NCI-H2171 treated with DMSO at 0.1 percent for 48 hours (cell line): Measurements from ENCODE around the gene C16orf90.
"Not testable (repeated sequence)": the region's sequence is repeated elsewhere in the genome, so short reads cannot be mapped to it uniquely, and the experiment has no call there.

Experiments
- DNase-seq: peaks from one replicate; lab custom pipeline; 2025; lab: John Stamatoyannopoulos, UW

C16orf90 gene

GRCh38 chr16:3513892-3514583, 18.7 kb upstream of the C16orf90 start:
- no peak for DNase-seq

- no peak for DNase-seq
Observed at GRCh38 chr16:3511286-3512180, 16.2 kb upstream of the C16orf90 start.

- DNase-seq: no peak
Observed at GRCh38 chr16:3510416-3510815, 15.1 kb upstream of the C16orf90 start.

GRCh38 chr16:3509470-3509928, 14.2 kb upstream of the C16orf90 start:
- no peak for DNase-seq

- DNase-seq: no peak
Observed at GRCh38 chr16:3508736-3509135, 13.4 kb upstream of the C16orf90 start.

GRCh38 chr16:3503523-3503922, 8.2 kb upstream of the C16orf90 start:
- no peak for DNase-seq

- DNase-seq: peak; percentile 41
Observed at GRCh38 chr16:3501783-3502400, 6.6 kb upstream of the C16orf90 start.

GRCh38 chr16:3501412-3501761, 6.1 kb upstream of the C16orf90 start:
- DNase-seq: not testable (repeated sequence)

- DNase-seq: no peak
Observed at GRCh38 chr16:3498988-3499387, 3.7 kb upstream of the C16orf90 start.

- DNase-seq: no peak
Observed at GRCh38 chr16:3497771-3498170, 2.5 kb upstream of the C16orf90 start.

GRCh38 chr16:3496386-3496785, 1.1 kb upstream of the C16orf90 start:
- DNase-seq: no peak

GRCh38 chr16:3494386-3494973, 809 bp downstream of the C16orf90 start:
- DNase-seq: no peak

- DNase-seq: no peak
Observed at GRCh38 chr16:3492356-3492755, 2.9 kb downstream of the C16orf90 start.

- DNase-seq: peak; percentile 28
Observed at GRCh38 chr16:3490911-3491629, 4.2 kb downstream of the C16orf90 start.

GRCh38 chr16:3488801-3489200, 6.5 kb downstream of the C16orf90 start:
- peak; percentile 46 for DNase-seq

- DNase-seq: no peak
Observed at GRCh38 chr16:3487521-3488410, 7.5 kb downstream of the C16orf90 start.

GRCh38 chr16:3486506-3487215, 8.6 kb downstream of the C16orf90 start:
- no peak for DNase-seq

GRCh38 chr16:3485821-3486505, 9.3 kb downstream of the C16orf90 start:
- DNase-seq: no peak

GRCh38 chr16:3485097-3485745, 10.1 kb downstream of the C16orf90 start:
- DNase-seq: no peak
